Stimulated activated CD4-positive, alpha-beta T cell treated with anti-CD3 and anti-CD28 coated beads, Interleukin-4, amount 100 ng/mL, for 4 hours (primary cell): Measurements from ENCODE around the gene COL5A2.

Experiments used
- DNase-seq, 2 experiments: peaks; one replicate each; pipeline ENCODE4 v3.0.0-alpha.2; 2020

The COL5A2 gene

GRCh38 chr2:189179570-189179950 is at the start of gene COL5A2:
TSS of gene COL5A2 (minus strand) at chr2:189179761. CDS start at chr2:189179604, 157 bp downstream.
- no peak for DNase-seq

GRCh38 chr2:189226017-189226416 is 46.5 kb upstream of the COL5A2 start:
- DNase-seq = no peak

GRCh38 chr2:189225032-189225431 is 45.5 kb upstream of the COL5A2 start:
- no peak for DNase-seq

GRCh38 chr2:189222468-189223105 is 43.0 kb upstream of the COL5A2 start:
- no peak for DNase-seq

GRCh38 chr2:189221811-189222467 is 42.4 kb upstream of the COL5A2 start:
- DNase-seq = no peak

GRCh38 chr2:189218236-189218635 is 38.7 kb upstream of the COL5A2 start:
- DNase-seq = no peak

GRCh38 chr2:189217541-189217940 is 38.0 kb upstream of the COL5A2 start:
- DNase-seq = no peak

GRCh38 chr2:189217051-189217450 is 37.5 kb upstream of the COL5A2 start:
- no peak for DNase-seq

- no peak for DNase-seq
These were observed 34.9 kb upstream of the COL5A2 start for GRCh38 chr2:189214484-189214883.

- no peak for DNase-seq
These were observed 33.7 kb upstream of the COL5A2 start for GRCh38 chr2:189213250-189213649.

- no peak for DNase-seq
These were observed 30.9 kb upstream of the COL5A2 start for GRCh38 chr2:189210250-189211087.

GRCh38 chr2:189208254-189208653 is 28.7 kb upstream of the COL5A2 start:
- no peak for DNase-seq

- no peak for DNase-seq
These were observed 24.9 kb upstream of the COL5A2 start for GRCh38 chr2:189204322-189204941.

GRCh38 chr2:189203177-189203799 is 23.7 kb upstream of the COL5A2 start:
- DNase-seq = no peak

GRCh38 chr2:189199797-189200196 is 20.2 kb upstream of the COL5A2 start:
- DNase-seq = no peak

GRCh38 chr2:189192766-189193165 is 13.2 kb upstream of the COL5A2 start:
- no peak for DNase-seq

- DNase-seq = no peak
These were observed 12.2 kb upstream of the COL5A2 start for GRCh38 chr2:189191766-189192165.

GRCh38 chr2:189190685-189191084 is 11.1 kb upstream of the COL5A2 start:
- DNase-seq = no peak

- no peak for DNase-seq
These were observed 8.7 kb upstream of the COL5A2 start for GRCh38 chr2:189188115-189188805.

GRCh38 chr2:189183170-189183569 is 3.6 kb upstream of the COL5A2 start:
- no peak for DNase-seq

- no peak for DNase-seq
These were observed 2.1 kb upstream of the COL5A2 start for GRCh38 chr2:189181706-189182105.
